22Rv1 (cell line): ENCODE measurements around the gene CTU2.

ENCODE experiments used
- CTCF ChIP-seq: fragments of 450-650 bp; IDR thresholded peaks from 2 replicates; pipeline ENCODE4 v1.5.1; 2017; ENCODE audit warnings: mild to moderate bottlenecking
- ZFX ChIP-seq: fragments of 450-650 bp; IDR thresholded peaks from 2 replicates; pipeline ENCODE4 v1.6.1; 2017; ENCODE audit warnings: antibody characterized with exemption, borderline replicate concordance

GRCh38 chr16:88691129-88691813, 15.0 kb upstream of the CTU2 start:
- TF ChIP-seq CTCF = no peak
- no peak for TF ChIP-seq ZFX
